Astrocyte of the spinal cord (primary cell): ENCODE data around the gene SNED1.
"Not testable (repeated sequence)": the region's sequence is repeated elsewhere in the genome, so short reads cannot be mapped to it uniquely, and the experiment has no call there.

Experiments
- DNase-seq: peaks from one replicate; pipeline ENCODE4 v3.0.0; 2011; ENCODE audit warnings: low read depth, low spot score
- H3K4me3 ChIP-seq: 2 replicates; pipeline ENCODE4 v1.5.1; 2011; ENCODE audit warnings: low read depth, mild to moderate bottlenecking, low read length, moderate library complexity
- in situ Hi-C: cut with HindIII; loops from 2 replicates; pipeline ENCODE4 v1.10.0; 2017; ENCODE audit warnings: low sequenced_read_pairs
- TF ChIP-seq, protein P1 (sequence below): IDR thresholded peaks from 2 replicates; pipeline ENCODE4 v1.5.1; 2012; ENCODE audit warnings: low read depth, mild to moderate bottlenecking, low read length, inconsistent platforms

Gene SNED1

GRCh38 chr2:241091201-241091600 is 92.8 kb downstream of the SNED1 start:
- in situ Hi-C loops, result no loop called here
- no peak overlapping the region for H3K4me3 ChIP-seq
- no peak for DNase-seq
- TF ChIP-seq, protein P1, sequence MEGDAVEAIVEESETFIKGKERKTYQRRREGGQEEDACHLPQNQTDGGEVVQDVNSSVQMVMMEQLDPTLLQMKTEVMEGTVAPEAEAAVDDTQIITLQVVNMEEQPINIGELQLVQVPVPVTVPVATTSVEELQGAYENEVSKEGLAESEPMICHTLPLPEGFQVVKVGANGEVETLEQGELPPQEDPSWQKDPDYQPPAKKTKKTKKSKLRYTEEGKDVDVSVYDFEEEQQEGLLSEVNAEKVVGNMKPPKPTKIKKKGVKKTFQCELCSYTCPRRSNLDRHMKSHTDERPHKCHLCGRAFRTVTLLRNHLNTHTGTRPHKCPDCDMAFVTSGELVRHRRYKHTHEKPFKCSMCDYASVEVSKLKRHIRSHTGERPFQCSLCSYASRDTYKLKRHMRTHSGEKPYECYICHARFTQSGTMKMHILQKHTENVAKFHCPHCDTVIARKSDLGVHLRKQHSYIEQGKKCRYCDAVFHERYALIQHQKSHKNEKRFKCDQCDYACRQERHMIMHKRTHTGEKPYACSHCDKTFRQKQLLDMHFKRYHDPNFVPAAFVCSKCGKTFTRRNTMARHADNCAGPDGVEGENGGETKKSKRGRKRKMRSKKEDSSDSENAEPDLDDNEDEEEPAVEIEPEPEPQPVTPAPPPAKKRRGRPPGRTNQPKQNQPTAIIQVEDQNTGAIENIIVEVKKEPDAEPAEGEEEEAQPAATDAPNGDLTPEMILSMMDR, result no peak

GRCh38 chr2:241091734-241092445 is 93.5 kb downstream of the SNED1 start:
- no peak for DNase-seq
- H3K4me3 ChIP-seq, result no peak overlapping the region
- in situ Hi-C loops, result no loop called here
- TF ChIP-seq, protein P1, result no peak

DNA sequence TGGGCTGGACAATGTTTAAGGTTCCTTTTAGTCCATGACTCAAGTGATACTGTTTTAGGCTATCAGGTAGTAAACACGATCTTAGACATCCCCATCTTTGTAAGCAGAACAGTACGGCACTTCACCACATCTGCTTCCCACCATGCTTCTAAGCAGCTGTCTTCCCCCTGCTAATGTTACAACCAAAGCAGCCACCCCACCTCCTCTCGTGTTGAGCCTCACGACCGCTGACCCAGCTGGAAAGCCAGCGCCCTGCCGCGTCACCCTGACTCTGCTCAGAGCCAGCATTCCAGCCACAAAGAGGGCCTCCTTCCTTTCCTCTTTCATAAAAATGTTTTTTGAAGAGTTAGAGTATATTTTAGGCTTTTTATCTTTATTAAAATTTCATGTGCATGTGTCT is 94.3 kb downstream of the SNED1 start:
- TF ChIP-seq, protein P1, result no peak
- in situ Hi-C loops, result no loop called here
- no peak overlapping the region for H3K4me3 ChIP-seq
- no peak for DNase-seq

- in situ Hi-C loops, DNase-seq, H3K4me3 ChIP-seq: not testable (repeated sequence)
Observed at GRCh38 chr2:241093133-241093781, 94.8 kb downstream of the SNED1 start.

GRCh38 chr2:241094172-241094571 is 95.8 kb downstream of the SNED1 start:
- DNase-seq, result no peak
- H3K4me3 ChIP-seq, result no peak overlapping the region
- in situ Hi-C loops, result no loop called here
- TF ChIP-seq, protein P1, result no peak

DNA sequence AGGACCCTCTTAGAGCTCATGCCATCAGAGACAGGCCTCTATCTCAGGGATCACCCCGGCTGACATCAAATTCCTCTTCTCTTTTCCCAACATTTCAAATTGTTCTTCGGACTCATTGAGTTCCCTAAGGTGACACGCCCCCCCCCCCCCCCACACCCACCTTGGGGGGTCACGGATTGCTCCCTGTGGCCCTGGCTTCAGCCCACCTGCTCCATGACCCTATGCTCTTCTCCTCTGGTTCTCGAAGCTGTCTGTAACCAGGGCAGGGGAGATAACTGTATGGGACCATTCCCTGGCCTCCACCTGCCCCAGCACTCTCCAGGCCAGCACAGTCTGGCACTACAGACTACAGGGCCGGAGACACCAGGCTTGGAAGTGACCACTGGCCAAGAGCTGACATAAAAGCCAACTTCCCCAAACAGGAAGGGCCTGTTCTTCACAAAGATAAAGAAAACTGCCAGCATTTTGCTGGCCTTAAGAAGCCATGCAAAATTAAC is 96.6 kb downstream of the SNED1 start:
- no peak for DNase-seq
- TF ChIP-seq, protein P1, result no peak
- in situ Hi-C loops, result no loop called here
- no peak overlapping the region for H3K4me3 ChIP-seq
